Measurements from ENCODE around the gene ADORA2B.

Gene ADORA2B

GRCh38 chr17:15999141-15999973, 54.4 kb downstream of the ADORA2B start, which contains the start of the genes TTC19 and ZSWIM7 (continued):
- TF ChIP-seq ZNF366 (tag by site-specific recombination; conservative IDR thresholded peaks at IDR 0.05) (no peak), ZNF707 (tag by site-specific recombination; IDR thresholded peaks at IDR 0.05) (no peak), REST (tag by site-specific recombination; IDR thresholded peaks at IDR 0.05) (no peak), GLI4 (tag by site-specific recombination; IDR thresholded peaks at IDR 0.05) (peak; percentile 46; the same call in 1 of the 2 replicates), ZNF791 (tag by site-specific recombination; IDR thresholded peaks at IDR 0.05) (no peak), ZBTB44 (tag by site-specific recombination; IDR thresholded peaks at IDR 0.05) (no peak), PRDM6 (tag by site-specific recombination; IDR thresholded peaks at IDR 0.05) (peak; percentile 55; the same call in 1 of the 2 replicates), ZNF341 (tag by site-specific recombination; IDR thresholded peaks at IDR 0.05; ENCODE audit: low read depth) (no peak), ZNF624 (tag by site-specific recombination; IDR thresholded peaks at IDR 0.05) (no peak), ZNF548 (tag by site-specific recombination; IDR thresholded peaks at IDR 0.05) (no peak), ZBTB17 (tag by site-specific recombination; IDR thresholded peaks at IDR 0.05) (peak; percentile 88), ZSCAN16 (tag by site-specific recombination; IDR thresholded peaks at IDR 0.05) (peak; percentile 73; the same call in 1 of the 2 replicates), ZNF488 (tag by site-specific recombination; IDR thresholded peaks at IDR 0.05) (no peak), ZNF184 (tag by site-specific recombination; IDR thresholded peaks at IDR 0.05) (no peak), KLF1 (tag by site-specific recombination; IDR thresholded peaks at IDR 0.05) (peak; percentile 92), ZBTB6 (tag by site-specific recombination; IDR thresholded peaks at IDR 0.05) (peak; percentile 70), CTCF (tag by site-specific recombination; IDR thresholded peaks at IDR 0.05) (peak; percentile 85), BCL11A (tag by site-specific recombination; IDR thresholded peaks at IDR 0.05; ENCODE audit: low read depth) (peak; percentile 90), TCF7L2 (IDR thresholded peaks at IDR 0.05; ENCODE audit: borderline replicate concordance, low read depth, low read length) (no peak), ZNF433 (tag by site-specific recombination; IDR thresholded peaks at IDR 0.05; ENCODE audit: low read depth) (no peak), ZNF24 (tag by site-specific recombination; IDR thresholded peaks at IDR 0.05) (0 out of 2 replicates have a peak, but pooled peaks have one; percentile 48), ZNF148 (tag by site-specific recombination; IDR thresholded peaks at IDR 0.05; ENCODE audit: borderline replicate concordance) (no peak), SP7 (tag by site-specific recombination; IDR thresholded peaks at IDR 0.05) (peak; percentile 94)

Data from HEK293 (cell line).